GM18502 (cell line): ENCODE results near the gene SAA4.
"Not testable (repeated sequence)": the region's sequence is repeated elsewhere in the genome, so short reads cannot be mapped to it uniquely, and the experiment has no call there.

Experiments
- ATAC-seq: cut with Tn5 transposase; IDR thresholded peaks from one replicate; pipeline ENCODE4 v1.9.1; 2021; ENCODE audit warnings: mild to moderate bottlenecking; ENCODE audit not compliant: unreplicated experiment, poor library complexity

Gene SAA4

GRCh38 chr11:18236664-18237356, at the start of gene SAA4:
SAA4 (minus strand) TSS chr11:18236802; CDS start chr11:18235926, 876 bp downstream.
- no peak for ATAC-seq

GRCh38 chr11:18285841-18286240, 49.2 kb upstream of the SAA4 start:
- no peak for ATAC-seq

GRCh38 chr11:18282626-18283025, 46.0 kb upstream of the SAA4 start:
- ATAC-seq, result no peak

GRCh38 chr11:18280438-18281045, 43.9 kb upstream of the SAA4 start:
- ATAC-seq, result peak; percentile 94

GRCh38 chr11:18277565-18278271, 41.1 kb upstream of the SAA4 start:
- ATAC-seq, result no peak

- ATAC-seq, result no peak
Measured at GRCh38 chr11:18271206-18271605, 34.6 kb upstream of the SAA4 start.

GRCh38 chr11:18270102-18270501, 33.5 kb upstream of the SAA4 start:
- no peak for ATAC-seq

GRCh38 chr11:18269252-18269651, 32.6 kb upstream of the SAA4 start:
- ATAC-seq, result not testable (repeated sequence)

GRCh38 chr11:18267335-18268133, 30.9 kb upstream of the SAA4 start:
- peak; percentile 57 for ATAC-seq

- no peak for ATAC-seq
Measured at GRCh38 chr11:18265949-18266348, 29.3 kb upstream of the SAA4 start, which contains the start of gene SAA1. SAA1 (plus strand) TSS chr11:18266264; CDS start chr11:18266888, 624 bp downstream.

GRCh38 chr11:18264677-18265555, 28.3 kb upstream of the SAA4 start:
- no peak for ATAC-seq

GRCh38 chr11:18264035-18264434, 27.4 kb upstream of the SAA4 start:
- no peak for ATAC-seq

- not testable (repeated sequence) for ATAC-seq
Measured at GRCh38 chr11:18262681-18263350, 26.2 kb upstream of the SAA4 start.

GRCh38 chr11:18261721-18262120, 25.1 kb upstream of the SAA4 start:
- no peak for ATAC-seq

- ATAC-seq, result no peak
Measured at GRCh38 chr11:18259259-18259658, 22.7 kb upstream of the SAA4 start.

- no peak for ATAC-seq
Measured at GRCh38 chr11:18254781-18255361, 18.3 kb upstream of the SAA4 start.

GRCh38 chr11:18253778-18254338, 17.3 kb upstream of the SAA4 start:
- no peak for ATAC-seq

- ATAC-seq, result no peak
Measured at GRCh38 chr11:18253233-18253632, 16.6 kb upstream of the SAA4 start.
